HG03025 (cell line): Measurements from ENCODE around the gene EPM2AIP1.
"Not testable (repeated sequence)": the region's sequence is repeated elsewhere in the genome, so short reads cannot be mapped to it uniquely, and the experiment has no call there.

Source experiments
- ATAC-seq: cut with Tn5 transposase; IDR thresholded peaks from one replicate; pipeline ENCODE4 v1.9.1; 2021; ENCODE audit warnings: mild to moderate bottlenecking, moderate library complexity; ENCODE audit not compliant: unreplicated experiment, low FRiP score

The EPM2AIP1 gene

GRCh38 chr3:36993326-36994283 lies 674 bp upstream of the EPM2AIP1 start, which contains the start of gene MLH1:
TSS of gene MLH1 (plus strand) at chr3:36993518. CDS start at chr3:36993548, 30 bp downstream.
- ATAC-seq = peak; percentile 91

GRCh38 chr3:36991923-36992805 lies 767 bp downstream of the EPM2AIP1 start:
- no peak for ATAC-seq

- no peak for ATAC-seq
Observed at GRCh38 chr3:36991147-36991546, 1.8 kb downstream of the EPM2AIP1 start.

- no peak for ATAC-seq
Observed at GRCh38 chr3:36989568-36989967, 3.4 kb downstream of the EPM2AIP1 start.

GRCh38 chr3:36989005-36989404 lies 3.9 kb downstream of the EPM2AIP1 start:
- no peak for ATAC-seq

- ATAC-seq = no peak
Observed at GRCh38 chr3:36988356-36988755, 4.6 kb downstream of the EPM2AIP1 start.

GRCh38 chr3:36981006-36981405 lies 11.9 kb downstream of the EPM2AIP1 start:
- ATAC-seq = no peak

- no peak for ATAC-seq
Observed at GRCh38 chr3:36973139-36973538, 19.8 kb downstream of the EPM2AIP1 start.

GRCh38 chr3:36972163-36972562 lies 20.8 kb downstream of the EPM2AIP1 start:
- no peak for ATAC-seq

- ATAC-seq = peak; percentile 99
Observed at GRCh38 chr3:36969540-36970432, 23.1 kb downstream of the EPM2AIP1 start.

- ATAC-seq = no peak
Observed at GRCh38 chr3:36969085-36969484, 23.8 kb downstream of the EPM2AIP1 start.

- no peak for ATAC-seq
Observed at GRCh38 chr3:36965440-36965839, 27.5 kb downstream of the EPM2AIP1 start.

- ATAC-seq = no peak
Observed at GRCh38 chr3:36964817-36965216, 28.1 kb downstream of the EPM2AIP1 start.

GRCh38 chr3:36964331-36964730 lies 28.6 kb downstream of the EPM2AIP1 start:
- no peak for ATAC-seq

GRCh38 chr3:36963008-36963407 lies 29.9 kb downstream of the EPM2AIP1 start:
- ATAC-seq = not testable (repeated sequence)

- ATAC-seq = no peak
Observed at GRCh38 chr3:36960502-36960901, 32.4 kb downstream of the EPM2AIP1 start.

GRCh38 chr3:36959821-36960220 lies 33.1 kb downstream of the EPM2AIP1 start:
- ATAC-seq = no peak

GRCh38 chr3:36957862-36958686 lies 34.9 kb downstream of the EPM2AIP1 start:
- no peak for ATAC-seq

GRCh38 chr3:36957063-36957462 lies 35.9 kb downstream of the EPM2AIP1 start:
- no peak for ATAC-seq
